Measurements from ENCODE around the gene SLAMF9.
A peak's percentile ranks its signal among the peaks of the same experiment; 100 is the strongest.

SLAMF9 gene

DNA sequence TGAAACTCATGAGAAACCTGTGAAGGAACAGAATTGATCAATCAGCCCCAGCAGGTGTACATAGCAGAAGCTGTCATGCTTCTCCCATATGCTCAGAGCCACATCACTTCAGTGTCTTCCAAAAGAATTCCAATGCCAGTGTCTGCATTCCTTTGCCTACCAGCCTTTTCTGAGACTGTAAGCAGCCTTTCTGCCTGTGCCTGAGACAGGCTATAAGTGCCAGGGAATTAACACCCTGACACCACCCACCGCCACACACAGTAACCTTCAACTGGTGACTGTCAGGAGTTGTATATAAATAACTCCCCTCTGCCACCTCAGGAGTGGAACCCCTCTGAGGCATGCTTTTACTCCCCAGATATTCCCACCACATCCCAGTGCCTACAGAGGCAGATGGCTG, 38.1 kb upstream of the SLAMF9 start:
- no peak overlapping the region for H3K4me3 ChIP-seq (ENCODE audit: low read depth, low read length)
- in situ Hi-C loops (cut with HindIII; ENCODE audit: low sequenced_read_pairs), result no loop called here
- DNase-seq (ENCODE audit: low read depth, low spot score), result no peak
- TF ChIP-seq, protein P1, sequence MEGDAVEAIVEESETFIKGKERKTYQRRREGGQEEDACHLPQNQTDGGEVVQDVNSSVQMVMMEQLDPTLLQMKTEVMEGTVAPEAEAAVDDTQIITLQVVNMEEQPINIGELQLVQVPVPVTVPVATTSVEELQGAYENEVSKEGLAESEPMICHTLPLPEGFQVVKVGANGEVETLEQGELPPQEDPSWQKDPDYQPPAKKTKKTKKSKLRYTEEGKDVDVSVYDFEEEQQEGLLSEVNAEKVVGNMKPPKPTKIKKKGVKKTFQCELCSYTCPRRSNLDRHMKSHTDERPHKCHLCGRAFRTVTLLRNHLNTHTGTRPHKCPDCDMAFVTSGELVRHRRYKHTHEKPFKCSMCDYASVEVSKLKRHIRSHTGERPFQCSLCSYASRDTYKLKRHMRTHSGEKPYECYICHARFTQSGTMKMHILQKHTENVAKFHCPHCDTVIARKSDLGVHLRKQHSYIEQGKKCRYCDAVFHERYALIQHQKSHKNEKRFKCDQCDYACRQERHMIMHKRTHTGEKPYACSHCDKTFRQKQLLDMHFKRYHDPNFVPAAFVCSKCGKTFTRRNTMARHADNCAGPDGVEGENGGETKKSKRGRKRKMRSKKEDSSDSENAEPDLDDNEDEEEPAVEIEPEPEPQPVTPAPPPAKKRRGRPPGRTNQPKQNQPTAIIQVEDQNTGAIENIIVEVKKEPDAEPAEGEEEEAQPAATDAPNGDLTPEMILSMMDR (IDR thresholded peaks at IDR 0.05; ENCODE audit: low read depth, low read length), result no peak

DNA sequence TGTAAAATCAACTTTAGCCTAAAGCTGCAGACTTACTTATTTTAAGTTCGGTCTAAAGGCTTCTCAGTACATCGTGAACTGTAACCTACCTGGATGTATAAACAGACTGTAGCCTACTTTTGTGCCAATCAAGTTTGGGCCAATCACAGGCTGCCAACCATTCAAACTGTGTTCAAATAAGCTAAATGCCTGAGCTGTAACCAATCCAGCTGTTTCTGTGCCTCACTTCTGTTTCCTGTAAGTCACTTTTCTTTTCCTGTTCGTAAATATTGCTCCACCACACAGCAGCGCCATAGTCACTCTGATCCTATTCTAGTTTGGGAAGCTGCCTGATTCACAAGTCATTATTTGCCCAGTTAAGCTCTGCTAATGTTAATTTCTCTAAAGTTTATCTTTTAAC, 37.5 kb upstream of the SLAMF9 start:
- TF ChIP-seq, protein P1 (IDR thresholded peaks at IDR 0.05; ENCODE audit: low read depth, low read length), result no peak
- H3K4me3 ChIP-seq (ENCODE audit: low read depth, low read length), result no peak overlapping the region
- in situ Hi-C loops (cut with HindIII; ENCODE audit: low sequenced_read_pairs), result no loop called here
- DNase-seq (ENCODE audit: low read depth, low spot score), result peak; percentile 5

DNA sequence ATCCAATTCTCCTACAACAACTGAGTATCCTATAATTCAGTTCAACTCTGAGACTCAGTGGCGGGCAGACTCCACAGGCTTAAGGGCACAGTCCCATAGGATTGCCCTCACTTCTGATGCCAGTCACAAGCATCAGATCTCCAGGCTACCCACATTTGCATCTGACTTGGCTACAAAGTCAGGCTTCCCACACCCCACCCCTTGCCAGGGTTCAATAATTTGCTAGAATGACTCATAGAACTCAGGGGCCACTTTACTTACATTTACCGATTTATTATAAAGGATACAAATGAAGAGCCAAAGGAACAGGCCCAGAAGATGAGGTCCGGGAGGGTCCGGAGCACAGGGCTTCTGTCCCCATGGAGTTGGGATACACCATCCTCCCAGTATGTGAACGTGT, 36.0 kb upstream of the SLAMF9 start:
- in situ Hi-C loops (cut with HindIII; ENCODE audit: low sequenced_read_pairs), result no loop called here
- no peak overlapping the region for H3K4me3 ChIP-seq (ENCODE audit: low read depth, low read length)
- no peak for DNase-seq (ENCODE audit: low read depth, low spot score)
- TF ChIP-seq, protein P1 (IDR thresholded peaks at IDR 0.05; ENCODE audit: low read depth, low read length), result no peak

DNA sequence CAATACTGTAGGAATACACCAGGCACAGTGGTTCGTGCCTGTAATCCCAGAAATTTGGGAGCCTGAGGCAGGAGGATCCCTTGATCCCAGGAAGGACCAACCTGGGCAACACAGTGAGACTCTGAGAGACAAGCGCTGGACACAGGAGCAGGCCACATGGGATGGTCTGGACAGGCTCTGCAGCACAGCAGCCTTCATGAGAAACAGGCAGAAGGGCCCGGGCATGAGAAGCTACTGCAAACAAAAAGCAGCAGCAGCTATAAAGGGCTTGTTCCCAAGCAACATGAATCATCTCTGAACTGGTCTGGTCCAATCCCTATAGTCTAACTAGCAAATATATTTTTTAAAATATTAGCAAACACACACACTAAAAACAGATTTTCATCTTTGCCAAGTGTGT, 35.5 kb upstream of the SLAMF9 start:
- no peak overlapping the region for H3K4me3 ChIP-seq (ENCODE audit: low read depth, low read length)
- TF ChIP-seq, protein P1 (IDR thresholded peaks at IDR 0.05; ENCODE audit: low read depth, low read length), result no peak
- in situ Hi-C loops (cut with HindIII; ENCODE audit: low sequenced_read_pairs), result no loop called here
- DNase-seq (ENCODE audit: low read depth, low spot score), result no peak

DNA sequence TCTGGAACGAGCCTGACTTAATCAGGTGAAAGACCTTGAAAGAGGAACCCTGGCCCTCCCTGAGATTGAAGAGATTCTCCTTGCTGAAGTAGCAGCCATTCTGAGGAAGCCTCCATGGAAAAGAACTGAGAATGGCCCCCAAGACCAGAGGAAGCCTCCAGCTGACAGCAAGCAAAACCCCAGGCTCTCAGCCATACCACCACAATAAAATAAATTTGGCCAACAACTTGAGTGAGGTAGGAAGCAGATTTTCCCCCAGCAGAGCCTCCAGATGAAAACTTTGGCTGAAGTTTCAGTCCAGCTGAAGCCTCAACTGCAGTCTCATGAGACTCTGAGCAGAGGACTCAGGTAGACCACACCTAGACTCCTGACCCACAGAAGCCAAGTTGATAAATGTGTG, 34.0 kb upstream of the SLAMF9 start:
- TF ChIP-seq, protein P1 (IDR thresholded peaks at IDR 0.05; ENCODE audit: low read depth, low read length), result no peak
- no peak overlapping the region for H3K4me3 ChIP-seq (ENCODE audit: low read depth, low read length)
- in situ Hi-C loops (cut with HindIII; ENCODE audit: low sequenced_read_pairs), result no loop called here
- DNase-seq (ENCODE audit: low read depth, low spot score), result no peak

DNA sequence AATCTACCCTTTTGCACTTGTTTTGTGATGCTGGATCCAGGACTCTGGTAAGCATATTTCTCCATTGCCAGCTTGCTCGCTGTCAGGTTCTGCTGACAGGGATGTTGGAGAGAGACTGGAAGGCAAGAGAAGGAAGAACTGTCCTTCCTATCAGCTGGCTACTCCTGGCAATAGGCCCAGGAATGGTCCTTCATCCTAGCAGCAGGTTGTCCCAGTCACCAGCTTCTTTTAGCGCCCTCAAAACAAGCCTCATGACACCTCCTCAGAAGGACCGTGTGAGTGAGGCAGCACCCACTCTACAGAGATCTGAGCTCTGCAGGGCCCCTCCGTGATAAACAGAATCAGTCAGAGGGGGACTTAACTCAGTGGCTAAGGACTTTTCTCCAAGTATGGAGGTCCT, 33.1 kb upstream of the SLAMF9 start:
- TF ChIP-seq, protein P1 (IDR thresholded peaks at IDR 0.05; ENCODE audit: low read depth, low read length), result no peak
- DNase-seq (ENCODE audit: low read depth, low spot score), result no peak
- in situ Hi-C loops (cut with HindIII; ENCODE audit: low sequenced_read_pairs), result no loop called here
- H3K4me3 ChIP-seq (ENCODE audit: low read depth, low read length), result no peak overlapping the region

DNA sequence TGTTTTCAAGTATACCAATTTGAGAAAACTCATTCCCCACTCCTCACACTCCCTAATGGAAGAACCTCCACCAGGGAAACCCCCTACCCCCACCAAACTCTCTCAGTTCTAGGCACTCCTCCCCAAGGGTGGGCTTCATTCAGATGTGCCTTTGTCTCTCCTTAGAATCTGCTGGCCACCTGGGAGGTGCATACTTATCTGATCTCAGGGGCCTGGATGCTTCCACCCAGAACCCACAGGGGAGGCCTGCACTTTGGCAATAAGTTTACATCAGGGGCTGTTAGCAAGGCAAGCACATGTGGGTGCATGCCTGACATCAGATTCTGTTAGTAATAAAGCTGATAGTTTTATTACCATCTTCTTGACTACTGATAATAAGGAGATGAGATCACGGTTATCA, 32.5 kb upstream of the SLAMF9 start:
- DNase-seq (ENCODE audit: low read depth, low spot score), result no peak
- TF ChIP-seq, protein P1 (IDR thresholded peaks at IDR 0.05; ENCODE audit: low read depth, low read length), result no peak
- H3K4me3 ChIP-seq (ENCODE audit: low read depth, low read length), result no peak overlapping the region
- in situ Hi-C loops (cut with HindIII; ENCODE audit: low sequenced_read_pairs), result no loop called here
